Measurements from ENCODE around the gene HDAC7. TPM values are rescaled to one million over a fixed set of nuclear protein-coding genes. Genes with fewer than 3 reads are reported as not detected.

Gene HDAC7
- total and polyA plus RNA-seq, 2 experiments from 2014 or later, result 41.3 to 60.1 TPM

GRCh38 chr12:47793015-47793681, 26.6 kb downstream of the HDAC7 start (continued):
- TF ChIP-seq ZNF462 (CRISPR knock-in tag; IDR thresholded peaks at IDR 0.05), result no peak

GRCh38 chr12:47791874-47792273, 27.8 kb downstream of the HDAC7 start:
- Histone ChIP-seq H3K79me2 (replicated peaks; ENCODE audit: insufficient read depth) (no peaks in the 10 kb centered on the region), H3F3A (replicated peaks; ENCODE audit: low read depth) (no peaks in the 10 kb centered on the region), H3K4me1 (ENCODE audit: insufficient read depth) (no peaks in the 10 kb centered on the region), H3K27me3 (ENCODE audit: insufficient read depth) (no peaks in the 10 kb centered on the region), H3K4me2 (no peak overlapping the region), H3K36me3 (ENCODE audit: insufficient read depth) (peaks cover 22% of the 10 kb centered on the region), H3K9me2 (ENCODE audit: insufficient read depth) (no peaks in the 10 kb centered on the region), H4K20me1 (replicated peaks; ENCODE audit: insufficient read depth) (peaks cover 6% of the 10 kb centered on the region; the same call in 1 of the 2 replicates), H3K4me3 (no peak overlapping the region), H3K27ac (ENCODE audit: low read depth) (no peak overlapping the region), H2AFZ (no peak overlapping the region)
- Mint-ChIP-seq H3K9me3 (no peaks in the 10 kb centered on the region; the same call in 2 of the 3 replicates), H3K4me3 (no peak overlapping the region), H3K27me3 (ENCODE audit: insufficient read depth, low read depth, poor library complexity) (peaks cover 10% of the 10 kb centered on the region), H3K36me3 (ENCODE audit: low read depth) (peaks cover 69% of the 10 kb centered on the region), H3K4me1 (no peaks in the 10 kb centered on the region; the same call in 2 of the 3 replicates), H3K27ac (no peak overlapping the region)
- no peak for ATAC-seq
- DNase-seq (ENCODE audit: low spot score), result no peak
- TF ChIP-seq ETS1 (IDR thresholded peaks at IDR 0.05) (no peak), EZH2phosphoT487 (IDR thresholded peaks at IDR 0.05; ENCODE audit: unreplicated experiment) (no peak), STAT1 (IDR thresholded peaks at IDR 0.05; ENCODE audit: unreplicated experiment) (no peak), NANOG (IDR thresholded peaks at IDR 0.05; ENCODE audit: borderline replicate concordance) (no peak), EZH2 (IDR thresholded peaks at IDR 0.05; ENCODE audit: low read depth, unreplicated experiment) (no peak), CREB1 (CRISPR knock-in tag; IDR thresholded peaks at IDR 0.05; ENCODE audit: low read depth) (no peak), JUNB (IDR thresholded peaks at IDR 0.05; ENCODE audit: unreplicated experiment) (no peak), POLR2AphosphoS5 (IDR thresholded peaks at IDR 0.05; ENCODE audit: low read depth) (no peak), ZNF114 (CRISPR knock-in tag; IDR thresholded peaks at IDR 0.05) (no peak), ZNF331 (CRISPR knock-in tag; IDR thresholded peaks at IDR 0.05; ENCODE audit: low read depth) (no peak)
- TF ChIP-seq, protein P1, sequence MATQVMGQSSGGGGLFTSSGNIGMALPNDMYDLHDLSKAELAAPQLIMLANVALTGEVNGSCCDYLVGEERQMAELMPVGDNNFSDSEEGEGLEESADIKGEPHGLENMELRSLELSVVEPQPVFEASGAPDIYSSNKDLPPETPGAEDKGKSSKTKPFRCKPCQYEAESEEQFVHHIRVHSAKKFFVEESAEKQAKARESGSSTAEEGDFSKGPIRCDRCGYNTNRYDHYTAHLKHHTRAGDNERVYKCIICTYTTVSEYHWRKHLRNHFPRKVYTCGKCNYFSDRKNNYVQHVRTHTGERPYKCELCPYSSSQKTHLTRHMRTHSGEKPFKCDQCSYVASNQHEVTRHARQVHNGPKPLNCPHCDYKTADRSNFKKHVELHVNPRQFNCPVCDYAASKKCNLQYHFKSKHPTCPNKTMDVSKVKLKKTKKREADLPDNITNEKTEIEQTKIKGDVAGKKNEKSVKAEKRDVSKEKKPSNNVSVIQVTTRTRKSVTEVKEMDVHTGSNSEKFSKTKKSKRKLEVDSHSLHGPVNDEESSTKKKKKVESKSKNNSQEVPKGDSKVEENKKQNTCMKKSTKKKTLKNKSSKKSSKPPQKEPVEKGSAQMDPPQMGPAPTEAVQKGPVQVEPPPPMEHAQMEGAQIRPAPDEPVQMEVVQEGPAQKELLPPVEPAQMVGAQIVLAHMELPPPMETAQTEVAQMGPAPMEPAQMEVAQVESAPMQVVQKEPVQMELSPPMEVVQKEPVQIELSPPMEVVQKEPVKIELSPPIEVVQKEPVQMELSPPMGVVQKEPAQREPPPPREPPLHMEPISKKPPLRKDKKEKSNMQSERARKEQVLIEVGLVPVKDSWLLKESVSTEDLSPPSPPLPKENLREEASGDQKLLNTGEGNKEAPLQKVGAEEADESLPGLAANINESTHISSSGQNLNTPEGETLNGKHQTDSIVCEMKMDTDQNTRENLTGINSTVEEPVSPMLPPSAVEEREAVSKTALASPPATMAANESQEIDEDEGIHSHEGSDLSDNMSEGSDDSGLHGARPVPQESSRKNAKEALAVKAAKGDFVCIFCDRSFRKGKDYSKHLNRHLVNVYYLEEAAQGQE (IDR thresholded peaks at IDR 0.05; ENCODE audit: unreplicated experiment), result no peak
- TF ChIP-seq, protein P2, sequence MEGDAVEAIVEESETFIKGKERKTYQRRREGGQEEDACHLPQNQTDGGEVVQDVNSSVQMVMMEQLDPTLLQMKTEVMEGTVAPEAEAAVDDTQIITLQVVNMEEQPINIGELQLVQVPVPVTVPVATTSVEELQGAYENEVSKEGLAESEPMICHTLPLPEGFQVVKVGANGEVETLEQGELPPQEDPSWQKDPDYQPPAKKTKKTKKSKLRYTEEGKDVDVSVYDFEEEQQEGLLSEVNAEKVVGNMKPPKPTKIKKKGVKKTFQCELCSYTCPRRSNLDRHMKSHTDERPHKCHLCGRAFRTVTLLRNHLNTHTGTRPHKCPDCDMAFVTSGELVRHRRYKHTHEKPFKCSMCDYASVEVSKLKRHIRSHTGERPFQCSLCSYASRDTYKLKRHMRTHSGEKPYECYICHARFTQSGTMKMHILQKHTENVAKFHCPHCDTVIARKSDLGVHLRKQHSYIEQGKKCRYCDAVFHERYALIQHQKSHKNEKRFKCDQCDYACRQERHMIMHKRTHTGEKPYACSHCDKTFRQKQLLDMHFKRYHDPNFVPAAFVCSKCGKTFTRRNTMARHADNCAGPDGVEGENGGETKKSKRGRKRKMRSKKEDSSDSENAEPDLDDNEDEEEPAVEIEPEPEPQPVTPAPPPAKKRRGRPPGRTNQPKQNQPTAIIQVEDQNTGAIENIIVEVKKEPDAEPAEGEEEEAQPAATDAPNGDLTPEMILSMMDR (conservative IDR thresholded peaks at IDR 0.05; ENCODE audit: low read depth in 2 of 2), result no peak

Measured in GM23338 (cell line).